ENCODE data around the gene STMN3.

Gene STMN3

GRCh38 chr20:63667858-63668257 is 14.6 kb upstream of the STMN3 start:
- TF ChIP-seq ZFX (IDR thresholded peaks at IDR 0.05) (no peak), CTCF (conservative IDR thresholded peaks at IDR 0.05) (no peak)
- H3K27ac ChIP-seq = no peak overlapping the region

DNA sequence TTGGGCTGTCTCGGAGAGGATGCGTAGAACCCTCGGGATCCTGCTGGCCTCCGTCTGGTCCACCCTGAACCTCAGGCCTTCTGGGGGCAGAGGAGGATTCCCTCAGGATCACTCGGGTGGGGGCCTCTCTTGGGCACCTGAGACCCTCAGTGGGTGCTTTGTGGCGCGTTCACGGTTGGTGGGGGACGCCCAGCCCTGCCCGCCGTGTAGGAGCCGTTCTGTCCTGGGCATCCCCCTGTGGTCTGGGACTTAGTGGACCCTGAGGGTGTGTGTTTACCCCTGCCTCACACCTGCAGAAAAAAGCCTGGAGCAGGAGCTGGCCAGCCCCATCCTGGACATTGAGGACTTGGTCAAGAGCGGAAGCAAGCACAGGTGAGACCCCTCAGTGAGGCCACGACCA is 12.5 kb upstream of the STMN3 start:
- TF ChIP-seq ZFX (IDR thresholded peaks at IDR 0.05) (no peak), CTCF (conservative IDR thresholded peaks at IDR 0.05) (no peak)
- no peak overlapping the region for H3K27ac ChIP-seq

GRCh38 chr20:63664861-63665594 is 11.8 kb upstream of the STMN3 start:
- TF ChIP-seq CTCF (conservative IDR thresholded peaks at IDR 0.05) (no peak), ZFX (IDR thresholded peaks at IDR 0.05) (no peak)

GRCh38 chr20:63664143-63664851 is 11.1 kb upstream of the STMN3 start:
- H3K27ac ChIP-seq = no peak overlapping the region
- no peak for TF ChIP-seq ZFX (IDR thresholded peaks at IDR 0.05)
- TF ChIP-seq CTCF (conservative IDR thresholded peaks at IDR 0.05) = no peak

More at GRCh38 chr20:63664861-63665594, 11.8 kb upstream of the STMN3 start:
- H3K27ac ChIP-seq = no peak overlapping the region

GRCh38 chr20:63663332-63664066 is 10.3 kb upstream of the STMN3 start:
- no peak for TF ChIP-seq ZFX (IDR thresholded peaks at IDR 0.05)
- TF ChIP-seq CTCF (conservative IDR thresholded peaks at IDR 0.05) = no peak

GRCh38 chr20:63662813-63663189 is 9.6 kb upstream of the STMN3 start:
- TF ChIP-seq CTCF (conservative IDR thresholded peaks at IDR 0.05) (no peak), ZFX (IDR thresholded peaks at IDR 0.05) (no peak)
- H3K27ac ChIP-seq = no peak overlapping the region

More at GRCh38 chr20:63663332-63664066, 10.3 kb upstream of the STMN3 start:
- no peak overlapping the region for H3K27ac ChIP-seq
